DOHH2 (cell line): ENCODE measurements around the gene MYO10.

Experiments
- H3F3A ChIP-seq: fragments of 200-600 bp; sonication (generic), shearing (Covaris generic); 2 replicates; pipeline ENCODE4 v1.6.0; 2016; ENCODE audit warnings: antibody characterized with exemption, mild to moderate bottlenecking; ENCODE audit not compliant: control insufficient read depth, insufficient read depth
- H3K27ac ChIP-seq: fragments of 200-600 bp; sonication (generic); 2 replicates; pipeline ENCODE4 v1.5.1; 2014; ENCODE audit warnings: low read depth, mild to moderate bottlenecking, low read length, moderate library complexity
- H3K27me3 ChIP-seq: fragments of 200-600 bp; sonication (generic); 2 replicates; pipeline ENCODE4 v1.6.1; 2014; ENCODE audit warnings: mild to moderate bottlenecking, low read length, mixed read lengths; ENCODE audit not compliant: control insufficient read depth
- H3K36me3 ChIP-seq: fragments of 200-600 bp; sonication (generic); 2 replicates; pipeline ENCODE4 v1.6.1; 2014; ENCODE audit warnings: mild to moderate bottlenecking, low read length, moderate library complexity, mixed read lengths; ENCODE audit not compliant: control insufficient read depth
- H3K4me1 ChIP-seq: fragments of 200-600 bp; sonication (generic); 2 replicates; pipeline ENCODE4 v1.6.1; 2014; ENCODE audit warnings: mild to moderate bottlenecking, low read length, mixed read lengths; ENCODE audit not compliant: control insufficient read depth
- H3K4me2 ChIP-seq: fragments of 200-600 bp; sonication (generic); 2 replicates; pipeline ENCODE4 v1.6.0; 2014; ENCODE audit warnings: mild to moderate bottlenecking, low read length, moderate library complexity
- H3K4me3 ChIP-seq: fragments of 200-600 bp; sonication (generic); 2 replicates; pipeline ENCODE4 v1.5.1; 2014; ENCODE audit warnings: mild to moderate bottlenecking, low read length, mixed read lengths
- H3K79me2 ChIP-seq: fragments of 200-600 bp; sonication (generic); 2 replicates; pipeline ENCODE4 v1.6.1; 2014; ENCODE audit warnings: mild to moderate bottlenecking, low read length, mixed read lengths; ENCODE audit not compliant: control insufficient read depth
- H3K9me2 ChIP-seq: fragments of 200-600 bp; sonication (generic); replicated peaks from 2 replicates; pipeline ENCODE4 v1.6.1; 2014; ENCODE audit warnings: mild to moderate bottlenecking, low read length, mixed read lengths; ENCODE audit not compliant: control insufficient read depth
- H3K9me3 ChIP-seq: fragments of 200-600 bp; sonication (generic); 2 replicates; pipeline ENCODE4 v1.6.1; 2014; ENCODE audit warnings: antibody characterized with exemption, low read length, mixed read lengths; ENCODE audit not compliant: control insufficient read depth, insufficient read depth
- H4K20me1 ChIP-seq: fragments of 200-600 bp; sonication (generic); 2 replicates; pipeline ENCODE4 v1.6.0; 2014; ENCODE audit warnings: low read depth, mild to moderate bottlenecking, antibody characterized with exemption, low read length, moderate library complexity; ENCODE audit not compliant: control insufficient read depth, insufficient read depth
- EZH2phosphoT487 ChIP-seq: fragments of 200-600 bp; sonication (generic); IDR thresholded peaks from 2 replicates; pipeline ENCODE4 v1.6.1; 2017; ENCODE audit warnings: borderline replicate concordance, mild to moderate bottlenecking, antibody characterized with exemption, low read length, moderate library complexity, mixed read lengths
- TF ChIP-seq, protein P1 (sequence below): fragments of 200-600 bp; sonication (generic); IDR thresholded peaks from one replicate; pipeline ENCODE4 v1.5.1; 2014; ENCODE audit warnings: antibody characterized with exemption, mild to moderate bottlenecking, low read depth, low read length; ENCODE audit not compliant: poor library complexity, severe bottlenecking

MYO10 gene

DNA sequence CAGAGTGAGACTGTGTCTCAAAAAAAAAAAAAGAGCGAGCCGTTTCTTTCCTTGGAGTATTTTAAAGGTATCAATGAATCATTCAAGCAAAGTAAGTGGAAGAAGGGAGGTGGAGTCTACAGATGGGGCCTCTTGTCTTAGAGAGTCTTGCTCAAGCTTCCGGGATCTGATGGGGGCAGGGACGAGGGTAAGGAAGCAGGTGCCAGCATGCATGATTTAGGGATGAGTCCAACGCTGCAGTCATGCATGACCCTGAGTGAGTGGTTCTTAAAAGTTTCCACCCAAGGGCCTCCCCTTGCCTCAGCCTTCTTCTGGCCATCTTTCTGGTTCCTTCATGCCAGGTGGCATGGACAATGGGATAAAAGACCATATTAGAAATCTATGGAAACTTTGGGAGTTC is 79.6 kb downstream of the MYO10 start:
- Histone ChIP-seq H4K20me1 (no peaks in the 10 kb centered on the region), H3K27ac (no peak overlapping the region), H3K4me3 (no peak overlapping the region), H3K79me2 (no peaks in the 10 kb centered on the region), H3F3A (no peaks in the 10 kb centered on the region), H3K4me2 (no peak overlapping the region), H3K36me3 (no peaks in the 10 kb centered on the region), H3K27me3 (no peaks in the 10 kb centered on the region), H3K9me3 (no peaks in the 10 kb centered on the region), H3K4me1 (no peaks in the 10 kb centered on the region), H3K9me2 (no peaks in the 10 kb centered on the region)
- TF ChIP-seq, protein P1, sequence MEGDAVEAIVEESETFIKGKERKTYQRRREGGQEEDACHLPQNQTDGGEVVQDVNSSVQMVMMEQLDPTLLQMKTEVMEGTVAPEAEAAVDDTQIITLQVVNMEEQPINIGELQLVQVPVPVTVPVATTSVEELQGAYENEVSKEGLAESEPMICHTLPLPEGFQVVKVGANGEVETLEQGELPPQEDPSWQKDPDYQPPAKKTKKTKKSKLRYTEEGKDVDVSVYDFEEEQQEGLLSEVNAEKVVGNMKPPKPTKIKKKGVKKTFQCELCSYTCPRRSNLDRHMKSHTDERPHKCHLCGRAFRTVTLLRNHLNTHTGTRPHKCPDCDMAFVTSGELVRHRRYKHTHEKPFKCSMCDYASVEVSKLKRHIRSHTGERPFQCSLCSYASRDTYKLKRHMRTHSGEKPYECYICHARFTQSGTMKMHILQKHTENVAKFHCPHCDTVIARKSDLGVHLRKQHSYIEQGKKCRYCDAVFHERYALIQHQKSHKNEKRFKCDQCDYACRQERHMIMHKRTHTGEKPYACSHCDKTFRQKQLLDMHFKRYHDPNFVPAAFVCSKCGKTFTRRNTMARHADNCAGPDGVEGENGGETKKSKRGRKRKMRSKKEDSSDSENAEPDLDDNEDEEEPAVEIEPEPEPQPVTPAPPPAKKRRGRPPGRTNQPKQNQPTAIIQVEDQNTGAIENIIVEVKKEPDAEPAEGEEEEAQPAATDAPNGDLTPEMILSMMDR: no peak
- no peak for TF ChIP-seq EZH2phosphoT487

DNA sequence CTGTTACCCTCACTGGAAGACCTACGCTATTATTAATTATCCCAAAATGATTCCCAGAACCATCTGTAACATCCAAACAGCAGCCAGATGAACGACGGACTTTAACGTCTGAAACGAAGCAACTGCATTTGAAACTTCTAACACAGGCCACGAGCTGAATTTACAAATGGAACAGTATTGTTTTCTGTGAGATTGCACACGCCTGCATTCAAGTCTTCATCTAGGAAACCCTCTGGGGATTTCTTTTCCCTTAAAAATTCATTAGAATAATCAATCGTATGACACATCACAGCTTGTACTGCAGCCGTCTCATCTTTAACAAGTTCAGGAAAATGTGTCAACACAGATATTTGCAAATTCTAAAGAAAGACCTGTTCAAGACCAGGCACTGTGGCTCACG is 80.2 kb downstream of the MYO10 start:
- no peaks in the 10 kb centered on the region for H3K36me3 ChIP-seq
- H3K27me3 ChIP-seq: no peaks in the 10 kb centered on the region
- no peaks in the 10 kb centered on the region for H4K20me1 ChIP-seq
- no peaks in the 10 kb centered on the region for H3F3A ChIP-seq
- H3K4me3 ChIP-seq: no peak overlapping the region
- no peaks in the 10 kb centered on the region for H3K4me1 ChIP-seq
- H3K27ac ChIP-seq: no peak overlapping the region
- no peaks in the 10 kb centered on the region for H3K79me2 ChIP-seq
- TF ChIP-seq EZH2phosphoT487: no peak
- TF ChIP-seq, protein P1: no peak
- no peak overlapping the region for H3K4me2 ChIP-seq
- no peaks in the 10 kb centered on the region for H3K9me3 ChIP-seq
- no peaks in the 10 kb centered on the region for H3K9me2 ChIP-seq

DNA sequence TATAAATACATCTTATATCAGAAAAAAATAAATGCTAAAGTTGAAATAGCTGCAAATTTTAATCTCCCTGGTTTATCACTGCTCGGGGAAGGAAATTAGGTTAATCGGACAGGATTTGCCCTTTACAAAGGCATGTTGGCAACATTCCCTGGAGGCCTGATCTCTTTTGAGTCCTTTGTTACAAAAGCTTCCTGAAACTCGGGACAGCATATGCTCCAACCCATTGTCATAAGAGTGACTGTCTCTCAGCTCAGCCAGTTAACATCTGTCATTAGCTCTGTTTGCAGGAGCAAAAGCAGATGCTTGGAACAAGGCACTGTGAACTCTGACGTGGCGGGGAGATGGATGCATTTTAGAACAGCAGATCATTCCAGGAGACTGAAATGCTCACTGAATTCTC is 80.6 kb downstream of the MYO10 start:
- no peak for TF ChIP-seq EZH2phosphoT487
- TF ChIP-seq, protein P1: no peak
- H3K4me1 ChIP-seq: no peaks in the 10 kb centered on the region
- H3F3A ChIP-seq: no peaks in the 10 kb centered on the region
- H3K36me3 ChIP-seq: no peaks in the 10 kb centered on the region
- H3K9me3 ChIP-seq: no peaks in the 10 kb centered on the region
- H3K4me3 ChIP-seq: no peak overlapping the region
- no peaks in the 10 kb centered on the region for H3K9me2 ChIP-seq
- no peak overlapping the region for H3K27ac ChIP-seq
- no peaks in the 10 kb centered on the region for H4K20me1 ChIP-seq
- no peak overlapping the region for H3K4me2 ChIP-seq
- no peaks in the 10 kb centered on the region for H3K79me2 ChIP-seq
- H3K27me3 ChIP-seq: no peaks in the 10 kb centered on the region

DNA sequence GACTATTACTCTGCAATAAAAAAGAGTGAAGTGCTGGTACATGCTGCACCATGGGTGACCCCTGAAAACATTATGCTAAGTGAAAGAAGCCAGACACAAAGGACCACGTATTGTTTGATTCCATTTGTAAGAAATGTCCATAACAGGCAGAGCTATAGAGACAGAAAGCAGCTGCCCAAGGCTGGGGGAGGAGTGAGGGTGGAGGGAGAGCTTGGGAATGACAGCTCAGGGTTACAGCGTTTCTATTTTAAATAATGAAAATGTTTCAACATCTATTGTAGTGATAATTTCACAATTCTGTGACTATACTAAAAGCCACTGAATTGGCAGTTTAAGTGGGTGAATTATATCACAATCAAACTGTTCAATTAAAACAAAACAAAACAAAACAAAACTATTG is 81.7 kb downstream of the MYO10 start:
- Histone ChIP-seq H3K27ac (no peak overlapping the region), H3K4me3 (no peak overlapping the region), H3K36me3 (no peaks in the 10 kb centered on the region), H3K4me2 (no peak overlapping the region), H3K4me1 (no peaks in the 10 kb centered on the region), H3K9me2 (no peaks in the 10 kb centered on the region), H3K9me3 (no peaks in the 10 kb centered on the region), H3K79me2 (no peaks in the 10 kb centered on the region), H3F3A (no peaks in the 10 kb centered on the region), H3K27me3 (no peaks in the 10 kb centered on the region), H4K20me1 (no peaks in the 10 kb centered on the region)
- TF ChIP-seq, protein P1: no peak
- no peak for TF ChIP-seq EZH2phosphoT487
